A549 (cell line): ENCODE data around the gene GRIP2.

Experiments used
- CTCF ChIP-seq: fragments of >200 bp; sonication (Bioruptor Twin); formaldehyde crosslinking; IDR thresholded peaks from 3 replicates; pipeline ENCODE4 v1.5.1; 2016
- FOXS1 ChIP-seq: fragments of 250-450 bp; sonication (Bioruptor Pico); IDR thresholded peaks from 2 replicates; pipeline ENCODE4 v1.5.0; 2020; ENCODE audit warnings: mild to moderate bottlenecking, moderate library complexity
- HDAC2 ChIP-seq: fragments of 200-600 bp; sonication (generic); IDR thresholded peaks from 2 replicates; pipeline ENCODE4 v1.6.1; 2016
- KDM1A ChIP-seq: fragments of 200-600 bp; sonication (generic); IDR thresholded peaks from 2 replicates; pipeline ENCODE4 v1.6.1; 2016; ENCODE audit warnings: low read depth, mild to moderate bottlenecking
- PBX3 ChIP-seq: IDR thresholded peaks from 2 replicates; pipeline ENCODE4 v1.6.1; 2012
- POLR2A ChIP-seq: IDR thresholded peaks from 2 replicates; pipeline ENCODE4 v1.6.1; 2012; ENCODE audit warnings: mild to moderate bottlenecking, low read length
- RFX5 ChIP-seq: fragments of 450-650 bp; IDR thresholded peaks from 2 replicates; pipeline ENCODE4 v1.7.1; 2014; ENCODE audit warnings: antibody characterized with exemption, mild to moderate bottlenecking, moderate library complexity

DNA sequence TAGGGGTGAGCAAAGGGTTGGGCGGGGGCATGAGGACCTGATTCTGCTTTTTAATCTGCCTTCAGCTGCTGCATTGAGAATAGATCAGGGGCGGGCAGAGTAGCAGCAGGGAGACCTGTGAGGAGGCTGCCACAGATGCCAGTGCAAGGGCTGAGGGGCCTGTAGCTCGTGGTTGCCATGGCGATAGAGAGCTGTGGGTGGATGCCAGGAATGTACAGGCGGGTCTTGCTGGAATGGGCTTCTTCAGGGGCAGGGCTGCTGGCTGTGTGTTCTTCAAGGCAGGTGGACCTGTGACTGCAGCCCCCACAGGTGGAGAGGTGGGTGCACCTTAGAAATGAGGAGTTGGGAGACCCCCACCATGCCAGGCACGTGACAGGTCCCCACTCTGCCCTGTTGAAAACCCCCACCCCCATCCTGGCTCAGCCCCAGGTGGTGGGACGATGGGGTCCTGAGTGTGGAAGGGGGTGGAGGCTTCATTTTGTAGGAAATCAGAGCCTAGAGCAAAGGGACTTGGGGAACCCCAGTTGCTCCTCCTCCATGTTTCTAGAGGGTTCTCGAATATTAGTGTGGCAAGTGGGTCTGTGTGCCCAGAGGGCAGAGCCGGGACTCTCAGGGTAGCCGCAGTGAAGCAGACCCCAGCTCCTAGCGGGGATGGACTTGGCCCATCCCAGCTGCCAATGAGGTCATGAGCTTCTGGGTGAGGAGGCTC lies 99.5 kb downstream of the GRIP2 start:
- TF ChIP-seq POLR2A (no peak), HDAC2 (no peak), RFX5 (no peak), KDM1A (no peak), FOXS1 (CRISPR knock-in tag) (no peak), CTCF (no peak), PBX3 (no peak)
